Measurements from ENCODE around the gene GNPTG.

GRCh38 chr16:1383556-1383955, 31.8 kb downstream of the GNPTG start:
- no peak for TF ChIP-seq CTCF (IDR thresholded peaks at IDR 0.05)
- TF ChIP-seq EZH2 (IDR thresholded peaks at IDR 0.05; ENCODE audit: borderline replicate concordance, insufficient read depth, low read depth, low read length, poor library complexity, severe bottlenecking), result no peak
